HL-60 (cell line): ENCODE data around the gene SRSF4.
"Not testable (repeated sequence)": the region's sequence is repeated elsewhere in the genome, so short reads cannot be mapped to it uniquely, and the experiment has no call there.

Source experiments
- DNase-seq, 2 experiments: peaks; one replicate each; pipeline ENCODE4 v3.0.0-alpha.2; 2010 to 2020; ENCODE audit warnings: low read depth in 1 of 2, low spot score in 1 of 2
- H3K27ac ChIP-seq: fragments of 250-450 bp; sonication (Bioruptor Pico); replicated peaks from 2 replicates; pipeline ENCODE4 v1.5.1; 2020; ENCODE audit warnings: mild to moderate bottlenecking, moderate library complexity
- H3K27me3 ChIP-seq: fragments of 250-450 bp; sonication (Bioruptor Pico); 2 replicates; pipeline ENCODE4 v1.5.1; 2021; ENCODE audit warnings: mild to moderate bottlenecking, moderate library complexity; ENCODE audit not compliant: insufficient read depth, poor library complexity, severe bottlenecking
- H3K4me3 ChIP-seq: replicated peaks from 2 replicates; pipeline ENCODE4 v1.5.1; 2011; ENCODE audit warnings: mild to moderate bottlenecking, control low read depth, low read length; ENCODE audit not compliant: insufficient read depth
- CTCF ChIP-seq: IDR thresholded peaks from one replicate; pipeline ENCODE4 v1.5.1; 2011; ENCODE audit warnings: low read length, control low read depth, inconsistent platforms; ENCODE audit not compliant: insufficient read depth
- GABPA ChIP-seq: IDR thresholded peaks from 2 replicates; pipeline ENCODE4 v1.6.1; 2012; ENCODE audit warnings: low read depth
- POLR2AphosphoS5 ChIP-seq: IDR thresholded peaks from 2 replicates; pipeline ENCODE4 v1.6.1; 2012; ENCODE audit warnings: low read depth
- SPI1 ChIP-seq: IDR thresholded peaks from 2 replicates; pipeline ENCODE4 v1.6.1; 2012; ENCODE audit warnings: low read depth, mild to moderate bottlenecking, borderline replicate concordance
- TF ChIP-seq, protein P1 (sequence below): IDR thresholded peaks from 2 replicates; pipeline ENCODE4 v1.6.1; 2012; ENCODE audit warnings: low read depth; ENCODE audit not compliant: insufficient replicate concordance

Gene SRSF4

DNA sequence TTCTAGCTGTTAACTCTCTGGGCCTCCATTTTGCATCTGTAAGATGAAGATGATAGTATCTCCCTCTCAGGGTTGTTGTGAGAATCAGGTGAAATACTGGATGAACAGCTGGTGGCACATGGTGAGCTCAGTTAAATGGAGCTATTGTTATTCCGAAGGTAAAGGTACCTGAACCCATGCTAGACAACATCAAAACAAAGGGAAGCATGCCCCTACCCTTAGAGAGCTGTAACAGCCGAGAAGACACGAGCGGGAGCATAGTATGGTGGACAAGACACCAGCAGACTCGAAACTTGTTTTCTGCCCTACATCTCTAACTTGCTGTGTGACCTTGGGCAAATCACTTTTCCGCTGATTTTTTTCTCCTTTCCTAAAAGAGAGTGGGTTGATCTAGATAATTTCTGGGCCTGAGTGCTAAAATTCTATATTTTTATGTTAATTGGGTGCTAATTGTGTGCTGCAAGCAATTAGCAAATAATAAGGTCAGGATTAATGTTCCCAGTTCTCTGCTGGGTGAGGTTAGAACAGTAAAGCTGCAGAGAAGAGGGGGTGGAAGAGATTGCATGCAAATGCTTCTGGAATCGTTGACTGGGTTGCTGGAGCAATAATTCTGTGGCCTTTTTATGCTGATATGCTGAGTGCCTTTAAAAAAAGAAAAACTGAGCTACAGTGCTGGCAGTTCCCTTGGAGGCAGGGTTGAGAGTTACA is 68.8 kb downstream of the SRSF4 start:
- H3K27ac ChIP-seq, result no peak overlapping the region
- TF ChIP-seq CTCF (no peak), POLR2AphosphoS5 (no peak), SPI1 (no peak), GABPA (no peak)
- TF ChIP-seq, protein P1, sequence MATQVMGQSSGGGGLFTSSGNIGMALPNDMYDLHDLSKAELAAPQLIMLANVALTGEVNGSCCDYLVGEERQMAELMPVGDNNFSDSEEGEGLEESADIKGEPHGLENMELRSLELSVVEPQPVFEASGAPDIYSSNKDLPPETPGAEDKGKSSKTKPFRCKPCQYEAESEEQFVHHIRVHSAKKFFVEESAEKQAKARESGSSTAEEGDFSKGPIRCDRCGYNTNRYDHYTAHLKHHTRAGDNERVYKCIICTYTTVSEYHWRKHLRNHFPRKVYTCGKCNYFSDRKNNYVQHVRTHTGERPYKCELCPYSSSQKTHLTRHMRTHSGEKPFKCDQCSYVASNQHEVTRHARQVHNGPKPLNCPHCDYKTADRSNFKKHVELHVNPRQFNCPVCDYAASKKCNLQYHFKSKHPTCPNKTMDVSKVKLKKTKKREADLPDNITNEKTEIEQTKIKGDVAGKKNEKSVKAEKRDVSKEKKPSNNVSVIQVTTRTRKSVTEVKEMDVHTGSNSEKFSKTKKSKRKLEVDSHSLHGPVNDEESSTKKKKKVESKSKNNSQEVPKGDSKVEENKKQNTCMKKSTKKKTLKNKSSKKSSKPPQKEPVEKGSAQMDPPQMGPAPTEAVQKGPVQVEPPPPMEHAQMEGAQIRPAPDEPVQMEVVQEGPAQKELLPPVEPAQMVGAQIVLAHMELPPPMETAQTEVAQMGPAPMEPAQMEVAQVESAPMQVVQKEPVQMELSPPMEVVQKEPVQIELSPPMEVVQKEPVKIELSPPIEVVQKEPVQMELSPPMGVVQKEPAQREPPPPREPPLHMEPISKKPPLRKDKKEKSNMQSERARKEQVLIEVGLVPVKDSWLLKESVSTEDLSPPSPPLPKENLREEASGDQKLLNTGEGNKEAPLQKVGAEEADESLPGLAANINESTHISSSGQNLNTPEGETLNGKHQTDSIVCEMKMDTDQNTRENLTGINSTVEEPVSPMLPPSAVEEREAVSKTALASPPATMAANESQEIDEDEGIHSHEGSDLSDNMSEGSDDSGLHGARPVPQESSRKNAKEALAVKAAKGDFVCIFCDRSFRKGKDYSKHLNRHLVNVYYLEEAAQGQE, result no peak
- no peak overlapping the region for H3K4me3 ChIP-seq
- DNase-seq, result no peak
- H3K27me3 ChIP-seq, result no peaks in the 10 kb centered on the region

- H3K27me3 ChIP-seq, H3K4me3 ChIP-seq, DNase-seq, H3K27ac ChIP-seq: not testable (repeated sequence)
These were observed 73.7 kb downstream of the SRSF4 start for GRCh38 chr1:29108041-29108440.

- H3K27ac ChIP-seq, result no peak overlapping the region
- TF ChIP-seq POLR2AphosphoS5 (no peak), SPI1 (no peak), CTCF (no peak), GABPA (no peak)
- TF ChIP-seq, protein P1, result no peak
- no peaks in the 10 kb centered on the region for H3K27me3 ChIP-seq
- H3K4me3 ChIP-seq, result no peak overlapping the region
- no peak for DNase-seq
These were observed 75.9 kb downstream of the SRSF4 start for GRCh38 chr1:29105822-29106221.

DNA sequence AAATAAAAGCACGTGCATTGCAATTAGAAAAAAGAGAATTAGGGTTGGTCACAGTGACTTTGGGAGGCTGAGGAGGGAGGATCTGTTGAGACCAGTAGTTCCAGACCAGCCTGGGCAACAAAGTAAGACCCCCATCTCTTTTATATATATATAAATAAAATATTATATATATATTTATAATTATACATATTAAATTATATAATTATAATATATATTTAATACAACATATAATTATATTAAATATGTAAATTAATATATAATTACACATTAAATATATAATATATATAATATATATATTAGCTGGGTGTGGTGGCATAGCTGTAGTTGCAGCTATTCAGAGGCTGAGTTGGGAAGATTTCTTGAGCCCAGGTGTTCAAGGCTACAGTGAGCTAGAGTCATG is 81.2 kb downstream of the SRSF4 start:
- no peaks in the 10 kb centered on the region for H3K27me3 ChIP-seq
- DNase-seq, result no peak
- TF ChIP-seq GABPA (no peak), CTCF (no peak), SPI1 (no peak), POLR2AphosphoS5 (no peak)
- TF ChIP-seq, protein P1, result no peak
- no peak overlapping the region for H3K4me3 ChIP-seq
- H3K27ac ChIP-seq, result no peak overlapping the region
